Esophagus (tissue), 2 donors: ENCODE measurements around the gene PARP16. TPM values are rescaled to one million over a fixed set of nuclear protein-coding genes. Genes with fewer than 3 reads are reported as not detected.
"Not testable (repeated sequence)": the region's sequence is repeated elsewhere in the genome, so short reads cannot be mapped to it uniquely, and the experiment has no call there.

ENCODE experiments used
- H3K27ac ChIP-seq, 2 donors: one replicate each; pipeline ENCODE4 v1.5.1; 2013; ENCODE audit warnings: low read depth in 2 of 2, mild to moderate bottlenecking in 2 of 2, inconsistent platforms in 1 of 2, low read length in 1 of 2, moderate library complexity in 1 of 2
- H3K27me3 ChIP-seq, 2 donors: one replicate each; pipeline ENCODE4 v1.6.1; 2013; ENCODE audit warnings: low read length in 2 of 2, control low read depth in 1 of 2, mild to moderate bottlenecking in 1 of 2; ENCODE audit not compliant: insufficient read depth in 2 of 2, control insufficient read depth in 1 of 2
- H3K36me3 ChIP-seq, 2 donors: one replicate each; pipeline ENCODE4 v1.6.1; 2013; ENCODE audit warnings: low read length in 1 of 2; ENCODE audit not compliant: control insufficient read depth in 2 of 2, insufficient read depth in 2 of 2
- H3K4me1 ChIP-seq, 2 donors: one replicate each; pipeline ENCODE4 v1.6.1; 2013; ENCODE audit warnings: low read length in 1 of 2; ENCODE audit not compliant: control insufficient read depth in 2 of 2, insufficient read depth in 2 of 2
- H3K4me3 ChIP-seq, 2 donors: one replicate each; pipeline ENCODE4 v1.5.1; 2013; ENCODE audit warnings: low read length in 2 of 2, mild to moderate bottlenecking in 2 of 2, low read depth in 1 of 2, moderate library complexity in 1 of 2
- H3K9me3 ChIP-seq, 2 donors: one replicate each; pipeline ENCODE4 v1.6.1; 2013; ENCODE audit warnings: mild to moderate bottlenecking in 2 of 2, low read depth in 1 of 2, low read length in 1 of 2, moderate library complexity in 1 of 2; ENCODE audit not compliant: control insufficient read depth in 2 of 2, insufficient read depth in 1 of 2
- WGBS, 2 donors: extraction: QIAGEN DNeasy Blood & Tissue Kit; methylation state at CpG; one replicate each; pipeline ENCODE4 v1.1.7; 2013; 5-methylcytosine and 5-hydroxymethylcytosine counted together
- polyA plus RNA-seq, 2 donors: library from polyadenylated mRNA; stranded (reverse); fragments of 200-250 nt; gene quantifications; one replicate each; pipeline ENCODE4 v1.2.3, GENCODE V29; 2013
- donor health status: healthy with polysubstance abuse.
- donor health status: Bipolar disorder and iron deficiency.

The PARP16 gene
- polyA plus RNA-seq, 2 donors = 4.5 to 5.6 TPM

- Histone ChIP-seq H3K27me3 (no peaks in the 10 kb centered on the region), H3K9me3 (no peaks in the 10 kb centered on the region), H3K4me3 (no peak overlapping the region), H3K36me3 (peaks cover 0 to 5% of the 10 kb centered on the region in 2 donors), H3K4me1 (no peaks in the 10 kb centered on the region), H3K27ac (no peak overlapping the region)
- 73 to 87% methylated on average over 1 of the region's 1 CpG for WGBS, 2 donors
These were observed 8.2 kb downstream of the PARP16 start for GRCh38 chr15:65278480-65278879.

- Histone ChIP-seq H3K9me3 (no peaks in the 10 kb centered on the region), H3K27ac (no peak overlapping the region), H3K4me3 (no peak overlapping the region), H3K27me3 (no peaks in the 10 kb centered on the region), H3K4me1 (no peaks in the 10 kb centered on the region), H3K36me3 (peaks cover 0 to 5% of the 10 kb centered on the region in 2 donors)
- WGBS, 2 donors = 69 to 80% methylated on average over 1 of the region's 1 CpG
These were observed 9.7 kb downstream of the PARP16 start for GRCh38 chr15:65277015-65277414.

GRCh38 chr15:65275728-65276126, 11.0 kb downstream of the PARP16 start:
- 60 to 63% methylated on average over 2 of the region's 2 CpGs for WGBS, 2 donors
- H3K4me3 ChIP-seq = no peak overlapping the region

GRCh38 chr15:65275104-65275727, 11.5 kb downstream of the PARP16 start:
- Histone ChIP-seq H3K36me3 (peaks cover 0 to 5% of the 10 kb centered on the region in 2 donors), H3K27ac (no peak overlapping the region), H3K4me3 (no peak overlapping the region), H3K27me3 (no peaks in the 10 kb centered on the region), H3K9me3 (no peaks in the 10 kb centered on the region), H3K4me1 (no peaks in the 10 kb centered on the region)
- 79 to 83% methylated on average over 4 of the region's 4 CpGs for WGBS, 2 donors

More at GRCh38 chr15:65275728-65276126, 11.0 kb downstream of the PARP16 start:
- peaks cover 0 to 5% of the 10 kb centered on the region in 2 donors for H3K36me3 ChIP-seq
- H3K27ac ChIP-seq = no peak overlapping the region
- no peaks in the 10 kb centered on the region for H3K27me3 ChIP-seq
- no peaks in the 10 kb centered on the region for H3K4me1 ChIP-seq
- H3K9me3 ChIP-seq = no peaks in the 10 kb centered on the region

- not testable (repeated sequence) for H3K4me3 ChIP-seq
- WGBS, 2 donors = 48 to 51% methylated on average over 15 of the region's 15 CpGs
- H3K27ac ChIP-seq = peak overlapping the region in 1 of 2 donors; percentile 13
These were observed 15.7 kb downstream of the PARP16 start for GRCh38 chr15:65270811-65271545.

GRCh38 chr15:65268411-65268810, 18.3 kb downstream of the PARP16 start:
- 97% methylated on average over 4 of the region's 4 CpGs for WGBS, 2 donors

More at GRCh38 chr15:65270811-65271545, 15.7 kb downstream of the PARP16 start:
- not testable (repeated sequence) for H3K4me1 ChIP-seq, H3K36me3 ChIP-seq, H3K9me3 ChIP-seq, H3K27me3 ChIP-seq

GRCh38 chr15:65266469-65266868, 20.2 kb downstream of the PARP16 start:
- peaks cover 3 to 19% of the 10 kb centered on the region in 2 donors for H3K36me3 ChIP-seq
- H3K27ac ChIP-seq = no peak overlapping the region
- 85 to 93% methylated on average over 5 of the region's 5 CpGs for WGBS, 2 donors
- no peaks in the 10 kb centered on the region for H3K9me3 ChIP-seq
- no peaks in the 10 kb centered on the region for H3K27me3 ChIP-seq
- H3K4me1 ChIP-seq = no peaks in the 10 kb centered on the region
- no peak overlapping the region for H3K4me3 ChIP-seq

More at GRCh38 chr15:65268411-65268810, 18.3 kb downstream of the PARP16 start:
- H3K36me3 ChIP-seq = peaks cover 0 to 9% of the 10 kb centered on the region in 2 donors
- no peak overlapping the region for H3K27ac ChIP-seq
- no peak overlapping the region for H3K4me3 ChIP-seq
- no peaks in the 10 kb centered on the region for H3K4me1 ChIP-seq
- no peaks in the 10 kb centered on the region for H3K27me3 ChIP-seq
- no peaks in the 10 kb centered on the region for H3K9me3 ChIP-seq

GRCh38 chr15:65264863-65265430, 21.7 kb downstream of the PARP16 start:
- no peaks in the 10 kb centered on the region for H3K4me1 ChIP-seq
- no peaks in the 10 kb centered on the region for H3K9me3 ChIP-seq
- no peak overlapping the region for H3K27ac ChIP-seq
- WGBS, 2 donors = 56 to 60% methylated on average over 2 of the region's 2 CpGs
- H3K36me3 ChIP-seq = peaks cover 3 to 23% of the 10 kb centered on the region in 2 donors
- no peak overlapping the region for H3K4me3 ChIP-seq
- H3K27me3 ChIP-seq = no peaks in the 10 kb centered on the region

- Histone ChIP-seq H3K9me3 (no peaks in the 10 kb centered on the region), H3K27me3 (no peaks in the 10 kb centered on the region), H3K4me1 (no peaks in the 10 kb centered on the region), H3K27ac (peak overlapping the region in 1 of 2 donors; percentile 0), H3K36me3 (peaks cover 3 to 32% of the 10 kb centered on the region in 2 donors), H3K4me3 (no peak overlapping the region)
- 78 to 85% methylated on average over 4 of the region's 4 CpGs for whole genome bisulfite sequencing, 2 donors
These were observed 23.4 kb downstream of the PARP16 start for GRCh38 chr15:65263313-65263712.
